OCI-LY7 (cell line): ENCODE results near the gene KCNQ5.

Experiments
- CTCF ChIP-seq: fragments of 200-600 bp; sonication (generic); conservative IDR thresholded peaks from 2 replicates; pipeline ENCODE4 v1.5.1; 2014; ENCODE audit warnings: mild to moderate bottlenecking, antibody characterized with exemption, low read length, moderate library complexity, mixed read lengths
- EZH2phosphoT487 ChIP-seq: fragments of 200-600 bp; sonication (generic); IDR thresholded peaks from 2 replicates; pipeline ENCODE4 v1.6.1; 2018; ENCODE audit warnings: low read depth, borderline replicate concordance, mild to moderate bottlenecking, mixed run types, antibody characterized with exemption, low read length, moderate library complexity, mixed read lengths

- TF ChIP-seq CTCF (no peak), EZH2phosphoT487 (no peak)
Measured at GRCh38 chr6:72975352-72975752, 353.5 kb downstream of the KCNQ5 start.
